GM10248 (cell line): ENCODE measurements around the gene SMIM3.

Experiments
- CTCF ChIA-PET: fragments of 300-600 bp; sonication (Branson Sonifier 250); formaldehyde crosslinking; extraction: SDS; loops from one replicate; lab custom pipeline; 2021; ENCODE audit warnings: antibody characterized with exemption; lab: Yijun Ruan, JAX
- POLR2A ChIA-PET: fragments of 350-650 bp; sonication (Branson Sonifier 250); formaldehyde crosslinking; extraction: SDS; loops from one replicate; lab custom pipeline; 2020; ENCODE audit warnings: antibody characterized with exemption; lab: Yijun Ruan, JAX
- DNase-seq: peaks from one replicate; pipeline ENCODE4 v3.0.0; 2012; ENCODE audit errors: extremely low spot score
- CTCF ChIP-seq: IDR thresholded peaks from 2 replicates; pipeline ENCODE4 v1.5.1; 2012; ENCODE audit warnings: mild to moderate bottlenecking, low read depth; ENCODE audit errors: extremely low read depth, missing control alignments, control extremely low read depth

Gene SMIM3

GRCh38 chr5:150771034-150771795 lies 7.3 kb upstream of the SMIM3 start:
- ChIA-PET CTCF (interaction anchor here (2.1 kb wide), 1 partner anchor 10 kb away, joined by 5 read pairs; no protein-coding TSS in a partner anchor), POLR2A (no interaction called here)
- no peak for TF ChIP-seq CTCF
- no peak for DNase-seq

GRCh38 chr5:150774145-150774544 lies 4.4 kb upstream of the SMIM3 start:
- POLR2A ChIA-PET: no interaction called here
- CTCF ChIA-PET: interaction anchor here (1.0 to 1.4 kb wide), 4 partner anchors 9 to 73 kb away, joined by 3 to 4 read pairs (median 4); partner anchors contain the start of gene RBM22
- no peak for DNase-seq
- TF ChIP-seq CTCF: no peak

GRCh38 chr5:150777685-150778084 lies 872 bp upstream of the SMIM3 start:
- DNase-seq: no peak
- POLR2A ChIA-PET: interaction anchor here (0.6 kb wide), 1 partner anchor 287 kb away, joined by 7 read pairs; no protein-coding TSS in a partner anchor
- CTCF ChIA-PET: interaction anchor here (0.7 to 8.2 kb wide), 7 partner anchors 13 to 83 kb away, joined by 3 to 131 read pairs (median 11); partner anchors contain the start of genes DCTN4 and RBM22
- TF ChIP-seq CTCF: no peak

GRCh38 chr5:150778088-150778516 lies 455 bp upstream of the SMIM3 start:
- ChIA-PET CTCF (interaction anchor here (1.1 to 8.2 kb wide), 9 partner anchors 9 to 78 kb away, joined by 3 to 131 read pairs (median 8); partner anchors contain the start of genes DCTN4 and RBM22), POLR2A (interaction anchor here (0.6 to 1.1 kb wide), 2 partner anchors 77 to 287 kb away, joined by 4 to 7 read pairs; partner anchors contain the start of gene RBM22)
- no peak for DNase-seq
- TF ChIP-seq CTCF: no peak

GRCh38 chr5:150779397-150780186 lies 1.0 kb downstream of the SMIM3 start:
- CTCF ChIA-PET: interaction anchor here (1.0 to 8.2 kb wide), 10 partner anchors 11 to 219 kb away, joined by 3 to 131 read pairs (median 8); partner anchors contain the start of genes DCTN4, IRGM and RBM22
- no peak for TF ChIP-seq CTCF
- no peak for DNase-seq
- POLR2A ChIA-PET: interaction anchor here (0.6 to 1.7 kb wide), 3 partner anchors 79 to 549 kb away, joined by 3 to 4 read pairs (median 3); partner anchors contain the start of gene RBM22
